GM19324 (cell line): Measurements from ENCODE around the gene ENOX1.

Experiments used
- ATAC-seq: cut with Tn5 transposase; IDR thresholded peaks from one replicate; pipeline ENCODE4 v1.9.1; 2021; ENCODE audit warnings: mild to moderate bottlenecking, moderate library complexity; ENCODE audit not compliant: unreplicated experiment, low FRiP score

The ENOX1 gene

DNA sequence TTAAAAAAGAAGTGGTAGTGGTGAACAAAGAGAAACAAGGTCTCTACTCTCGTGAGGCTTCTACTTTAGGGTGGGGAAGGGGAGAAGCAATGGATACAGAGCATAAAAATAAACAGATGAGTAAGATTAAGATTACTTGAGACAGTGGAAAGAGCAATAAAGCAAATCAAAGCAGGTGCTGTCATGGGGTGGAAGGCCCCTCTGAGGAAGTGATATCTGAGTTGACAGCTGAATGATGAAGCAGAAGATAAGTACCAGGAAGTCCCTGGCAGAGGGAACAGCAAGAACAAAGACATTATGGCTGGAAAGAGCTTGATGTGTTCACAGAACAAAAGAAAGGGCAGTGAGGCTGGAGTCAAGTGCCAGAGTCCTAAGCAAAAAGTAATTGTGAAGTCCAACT is 221.8 kb downstream of the ENOX1 start:
- ATAC-seq = no peak

DNA sequence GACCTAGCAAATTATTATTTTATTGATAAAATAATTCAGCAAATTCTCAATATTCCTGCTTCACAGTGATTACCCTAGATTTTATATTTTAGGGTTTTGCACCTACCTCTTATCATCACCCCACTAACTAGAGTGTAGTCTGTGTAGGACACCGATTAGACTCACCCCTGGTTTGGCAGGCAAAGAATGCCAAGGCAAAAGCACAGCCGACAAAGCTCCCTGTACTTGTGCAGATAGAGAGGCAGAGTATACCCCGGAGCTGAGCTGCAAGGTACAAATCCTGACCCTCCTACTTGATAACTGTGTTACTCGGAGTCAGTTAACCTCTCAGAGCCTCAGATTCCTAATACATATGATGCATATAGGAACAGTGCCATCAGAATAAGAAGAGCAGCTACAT is 225.7 kb downstream of the ENOX1 start:
- ATAC-seq = no peak

- no peak for ATAC-seq
Measured at GRCh38 chr13:43558939-43559338, 227.8 kb downstream of the ENOX1 start.

DNA sequence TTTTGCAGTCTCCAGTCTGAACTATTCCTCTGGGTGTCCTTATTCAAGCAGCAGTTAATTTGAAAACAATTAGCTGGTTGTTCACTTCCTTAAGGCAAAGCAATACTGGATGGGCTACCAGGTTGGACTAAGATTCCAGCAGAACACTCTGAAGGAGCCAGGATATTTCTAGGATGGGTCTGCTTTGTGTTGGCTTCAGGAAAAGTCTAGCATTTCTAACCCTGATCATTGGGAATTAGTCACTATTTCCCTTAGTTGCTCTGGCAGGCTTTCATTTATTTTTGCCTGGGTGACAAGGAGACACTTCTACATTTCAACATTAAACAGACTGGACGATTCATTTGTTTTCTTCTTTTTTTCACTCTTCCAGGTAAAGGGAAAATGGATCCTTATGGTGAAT is 228.4 kb downstream of the ENOX1 start:
- ATAC-seq = no peak

- no peak for ATAC-seq
Measured at GRCh38 chr13:43555667-43556066, 231.1 kb downstream of the ENOX1 start.

- ATAC-seq = no peak
Measured at GRCh38 chr13:43551897-43552456, 234.8 kb downstream of the ENOX1 start.

DNA sequence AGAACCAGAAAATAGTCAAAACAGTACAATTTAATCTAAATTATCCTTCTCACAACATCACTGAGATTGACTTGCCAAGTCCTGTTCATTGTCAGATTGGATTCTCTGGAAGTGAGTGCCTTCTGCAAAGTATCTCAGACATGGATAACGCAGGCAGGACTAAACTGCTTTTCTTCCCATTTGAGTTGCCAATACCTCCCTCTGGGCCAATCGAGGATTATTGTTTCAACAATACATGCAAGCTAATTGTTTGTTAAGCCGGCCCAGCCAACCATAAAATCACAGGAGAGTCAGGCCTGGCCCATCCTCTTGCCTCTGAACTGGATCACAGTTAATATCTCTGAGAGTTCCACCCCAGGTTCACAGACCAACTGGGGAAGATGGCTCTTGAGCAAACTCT is 240.0 kb downstream of the ENOX1 start:
- ATAC-seq = no peak

DNA sequence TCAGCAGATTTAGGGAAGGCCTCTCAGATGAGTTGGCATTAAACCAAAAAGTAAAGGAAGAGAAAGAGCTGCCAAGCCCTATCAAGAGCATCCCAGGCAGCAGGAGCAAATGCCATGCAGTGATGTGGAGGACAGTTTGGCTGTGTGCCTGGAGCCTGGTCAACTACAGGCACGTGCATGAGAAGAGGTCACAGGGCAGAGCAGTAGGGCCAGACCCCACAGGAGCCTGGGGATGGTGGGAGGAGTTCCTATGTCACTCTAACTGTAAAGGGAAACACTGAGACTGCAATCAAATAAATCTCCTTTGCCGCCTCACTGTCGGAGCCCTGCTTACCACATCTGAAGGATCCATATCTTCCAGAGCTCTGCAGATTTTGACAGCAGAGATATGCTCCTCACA is 240.5 kb downstream of the ENOX1 start:
- no peak for ATAC-seq

- ATAC-seq = no peak
Measured at GRCh38 chr13:43545317-43545874, 241.4 kb downstream of the ENOX1 start.

- no peak for ATAC-seq
Measured at GRCh38 chr13:43544631-43545030, 242.1 kb downstream of the ENOX1 start.

DNA sequence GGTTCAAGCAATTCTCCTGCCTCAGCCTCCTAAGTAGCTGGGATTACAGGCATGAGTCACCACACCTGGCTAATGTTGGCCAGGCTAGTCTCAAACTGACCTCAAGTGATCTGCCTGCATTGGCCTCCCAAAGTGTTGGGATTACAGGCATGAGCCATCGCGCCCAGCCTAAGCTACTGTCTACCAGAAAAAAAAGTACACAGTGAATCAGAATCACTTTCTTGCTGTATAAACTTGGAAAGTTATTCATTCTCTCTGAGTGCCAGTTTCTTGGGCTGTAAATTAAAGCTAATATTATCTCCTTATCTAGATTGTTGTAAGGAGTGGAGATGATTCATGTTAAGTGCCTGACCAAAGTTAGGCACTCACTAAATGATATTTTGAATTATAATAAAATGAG is 242.8 kb downstream of the ENOX1 start:
- ATAC-seq = no peak

- no peak for ATAC-seq
Measured at GRCh38 chr13:43543331-43543730, 243.4 kb downstream of the ENOX1 start.

- ATAC-seq = no peak
Measured at GRCh38 chr13:43537124-43537523, 249.6 kb downstream of the ENOX1 start.

- ATAC-seq = no peak
Measured at GRCh38 chr13:43529796-43530195, 257.0 kb downstream of the ENOX1 start.

DNA sequence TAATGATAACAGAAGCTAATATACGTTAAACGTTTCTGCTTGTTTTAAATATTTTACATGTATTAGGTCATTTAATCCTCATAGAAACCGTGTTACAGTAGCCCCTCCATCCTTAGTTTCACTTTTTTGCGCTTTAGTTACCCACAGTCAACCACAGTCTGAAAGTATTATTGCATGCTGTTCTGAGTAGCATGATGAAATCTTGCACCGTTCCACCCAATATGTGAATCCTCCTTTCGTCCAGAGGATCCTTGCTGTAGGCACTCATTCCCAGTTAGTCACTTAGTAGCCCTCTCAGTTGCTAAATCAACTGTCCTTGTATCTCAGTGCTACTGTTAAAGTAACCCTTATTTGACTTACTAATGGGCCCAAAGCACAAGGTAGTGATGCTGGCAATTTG is 257.8 kb downstream of the ENOX1 start:
- ATAC-seq = no peak

- no peak for ATAC-seq
Measured at GRCh38 chr13:43522788-43523187, 264.0 kb downstream of the ENOX1 start.

- ATAC-seq = no peak
Measured at GRCh38 chr13:43520351-43520750, 266.4 kb downstream of the ENOX1 start.

DNA sequence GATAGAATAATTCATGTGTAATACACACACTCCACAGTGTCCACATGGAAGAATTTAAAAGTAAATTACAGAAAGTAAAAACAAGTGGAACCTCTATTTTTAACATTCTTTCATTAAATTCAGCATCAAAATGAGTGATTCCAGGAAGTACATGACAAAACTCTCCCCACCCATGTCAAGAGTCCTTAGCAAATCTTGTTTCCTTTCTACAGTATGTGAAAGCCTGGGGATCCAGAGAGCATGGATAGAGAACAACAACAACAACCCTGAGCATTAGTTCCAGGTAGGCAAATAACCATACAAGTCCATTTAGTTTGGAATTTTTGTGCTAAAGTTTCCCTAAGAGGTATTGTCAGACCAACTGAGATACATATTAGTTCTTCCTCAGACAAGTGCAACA is 267.9 kb downstream of the ENOX1 start:
- ATAC-seq = no peak

DNA sequence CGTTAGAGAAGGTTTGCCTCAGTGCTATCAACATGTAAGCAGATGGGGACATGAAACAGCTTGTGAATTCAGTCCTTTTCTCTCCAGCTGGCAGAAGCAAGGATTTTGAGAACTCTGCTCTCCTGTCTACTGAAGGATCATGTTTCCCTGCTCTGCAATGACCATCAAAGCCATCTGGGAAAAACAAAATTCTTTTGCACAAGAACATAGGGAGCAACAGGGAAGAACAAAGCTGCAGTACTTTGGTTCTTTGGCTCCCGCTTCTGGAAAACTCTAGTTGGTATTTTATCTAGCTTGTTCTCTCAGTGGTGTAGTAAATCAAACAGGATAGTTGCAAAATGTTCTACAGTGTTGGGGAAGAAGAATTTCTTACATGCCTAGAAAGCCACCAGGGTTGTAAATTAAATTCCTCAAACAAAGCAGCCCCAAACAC is 270.4 kb downstream of the ENOX1 start:
- no peak for ATAC-seq

DNA sequence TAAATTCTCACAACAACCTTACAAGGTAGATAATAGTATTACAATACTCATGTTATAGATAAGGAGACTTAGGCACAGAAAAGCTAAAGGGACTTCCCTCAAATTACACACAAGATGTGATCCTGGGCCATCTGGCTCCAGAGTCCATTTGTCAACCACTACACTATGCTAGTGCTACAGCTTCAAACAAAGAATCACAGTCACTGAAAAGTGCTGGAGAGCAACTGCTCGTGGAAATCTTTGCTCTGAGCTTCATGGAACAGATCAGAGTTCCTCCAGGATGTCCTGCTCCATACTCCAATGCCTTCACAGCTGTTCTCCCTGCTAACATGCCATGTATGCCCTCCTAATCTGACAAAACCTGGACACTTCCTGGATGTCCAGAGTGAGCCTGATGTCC is 271.2 kb downstream of the ENOX1 start:
- no peak for ATAC-seq

- ATAC-seq = no peak
Measured at GRCh38 chr13:43514311-43514710, 272.5 kb downstream of the ENOX1 start.

DNA sequence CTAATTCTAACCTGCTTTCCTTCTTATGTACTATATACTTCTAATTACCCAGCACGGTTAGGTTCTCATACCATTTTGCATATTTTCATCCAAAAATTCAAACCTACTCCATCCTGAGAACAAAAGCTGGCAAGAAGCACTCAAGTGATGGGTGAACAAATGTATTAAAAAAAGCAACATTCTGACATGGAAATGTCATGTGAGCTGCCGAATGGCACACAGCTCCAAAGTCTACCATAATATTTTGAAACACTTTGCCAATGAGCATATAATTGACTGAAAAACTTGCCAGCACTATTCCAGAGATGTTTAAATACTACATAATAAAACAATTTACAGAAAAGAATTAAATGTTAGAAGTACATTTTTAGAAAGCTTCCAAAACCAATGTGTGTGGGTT is 274.6 kb downstream of the ENOX1 start:
- ATAC-seq = no peak
